GM12801 (cell line): Measurements from ENCODE around the gene PTPN1.

Source experiments
- TF ChIP-seq, protein P1 (sequence below): IDR thresholded peaks from one replicate; pipeline ENCODE4 v1.5.1; 2011; ENCODE audit warnings: control low read depth; ENCODE audit not compliant: insufficient read length; ENCODE audit errors: extremely low read depth

Gene PTPN1

DNA sequence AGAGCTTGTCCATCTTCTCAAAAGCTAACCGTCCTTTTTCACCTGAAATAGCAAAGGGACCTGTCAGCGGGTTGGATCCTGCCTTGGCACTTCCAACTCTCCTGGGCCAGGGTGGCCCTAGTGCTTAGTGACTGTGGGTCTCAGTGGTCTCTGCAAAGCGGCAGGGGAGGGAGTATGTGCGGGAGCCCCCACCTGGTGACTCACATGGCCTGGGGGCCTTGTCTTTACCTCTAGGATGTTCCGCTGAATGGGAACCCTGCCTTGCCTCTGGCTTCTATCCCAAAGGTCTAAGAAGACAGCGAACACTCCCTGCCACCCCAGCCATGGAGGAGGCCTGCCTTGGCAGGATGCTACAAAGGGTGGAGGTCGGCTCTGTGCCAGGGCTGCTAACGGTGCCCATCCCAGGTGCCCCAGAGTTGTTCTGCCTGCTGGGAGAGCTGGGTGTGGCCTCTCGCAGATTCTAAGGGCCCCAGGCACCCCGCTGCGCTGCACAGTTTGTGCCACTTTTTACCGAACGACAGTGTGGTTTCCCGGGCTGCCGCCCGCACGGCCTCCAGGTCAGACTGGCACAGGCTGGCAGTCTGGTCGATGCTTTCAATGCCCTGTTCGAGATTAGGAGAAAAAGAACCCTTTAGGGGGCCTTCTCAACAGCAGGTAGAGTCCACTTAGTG is 77.2 kb downstream of the PTPN1 start:
- TF ChIP-seq, protein P1, sequence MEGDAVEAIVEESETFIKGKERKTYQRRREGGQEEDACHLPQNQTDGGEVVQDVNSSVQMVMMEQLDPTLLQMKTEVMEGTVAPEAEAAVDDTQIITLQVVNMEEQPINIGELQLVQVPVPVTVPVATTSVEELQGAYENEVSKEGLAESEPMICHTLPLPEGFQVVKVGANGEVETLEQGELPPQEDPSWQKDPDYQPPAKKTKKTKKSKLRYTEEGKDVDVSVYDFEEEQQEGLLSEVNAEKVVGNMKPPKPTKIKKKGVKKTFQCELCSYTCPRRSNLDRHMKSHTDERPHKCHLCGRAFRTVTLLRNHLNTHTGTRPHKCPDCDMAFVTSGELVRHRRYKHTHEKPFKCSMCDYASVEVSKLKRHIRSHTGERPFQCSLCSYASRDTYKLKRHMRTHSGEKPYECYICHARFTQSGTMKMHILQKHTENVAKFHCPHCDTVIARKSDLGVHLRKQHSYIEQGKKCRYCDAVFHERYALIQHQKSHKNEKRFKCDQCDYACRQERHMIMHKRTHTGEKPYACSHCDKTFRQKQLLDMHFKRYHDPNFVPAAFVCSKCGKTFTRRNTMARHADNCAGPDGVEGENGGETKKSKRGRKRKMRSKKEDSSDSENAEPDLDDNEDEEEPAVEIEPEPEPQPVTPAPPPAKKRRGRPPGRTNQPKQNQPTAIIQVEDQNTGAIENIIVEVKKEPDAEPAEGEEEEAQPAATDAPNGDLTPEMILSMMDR, result no peak

DNA sequence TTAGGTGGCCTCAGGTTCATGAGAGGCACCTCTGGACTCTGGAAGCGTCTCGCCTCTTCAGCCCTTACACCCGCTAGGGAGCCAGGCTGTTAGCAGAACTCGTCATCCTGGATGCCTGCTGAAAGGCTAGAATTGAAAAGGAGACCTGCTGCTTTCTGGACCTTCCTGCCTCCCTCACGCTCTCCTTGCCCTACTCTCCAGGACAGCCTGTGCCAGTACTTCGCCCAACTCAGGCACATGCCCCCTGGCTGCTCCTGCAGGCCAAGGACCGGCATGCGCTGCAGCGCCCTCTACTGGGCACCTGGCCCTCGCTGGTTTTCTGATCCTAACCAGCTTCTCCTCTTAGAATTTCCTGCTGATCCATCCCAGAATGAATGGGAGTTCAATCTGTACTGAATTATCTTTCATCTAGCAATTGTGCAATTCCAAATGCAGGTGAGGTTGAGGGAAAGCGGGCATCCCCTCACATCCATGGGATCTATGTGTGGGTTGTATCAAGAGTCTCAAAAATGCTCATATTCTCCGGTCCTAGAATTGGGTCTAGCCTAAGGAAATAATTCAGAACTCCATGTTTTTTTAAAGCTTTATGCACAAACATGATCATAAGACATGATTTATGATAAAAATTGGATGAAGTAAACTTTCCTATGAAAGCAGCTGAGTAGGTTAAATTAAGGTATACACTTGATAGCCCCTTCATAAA is 78.0 kb downstream of the PTPN1 start:
- TF ChIP-seq, protein P1, result peak; percentile 95

DNA sequence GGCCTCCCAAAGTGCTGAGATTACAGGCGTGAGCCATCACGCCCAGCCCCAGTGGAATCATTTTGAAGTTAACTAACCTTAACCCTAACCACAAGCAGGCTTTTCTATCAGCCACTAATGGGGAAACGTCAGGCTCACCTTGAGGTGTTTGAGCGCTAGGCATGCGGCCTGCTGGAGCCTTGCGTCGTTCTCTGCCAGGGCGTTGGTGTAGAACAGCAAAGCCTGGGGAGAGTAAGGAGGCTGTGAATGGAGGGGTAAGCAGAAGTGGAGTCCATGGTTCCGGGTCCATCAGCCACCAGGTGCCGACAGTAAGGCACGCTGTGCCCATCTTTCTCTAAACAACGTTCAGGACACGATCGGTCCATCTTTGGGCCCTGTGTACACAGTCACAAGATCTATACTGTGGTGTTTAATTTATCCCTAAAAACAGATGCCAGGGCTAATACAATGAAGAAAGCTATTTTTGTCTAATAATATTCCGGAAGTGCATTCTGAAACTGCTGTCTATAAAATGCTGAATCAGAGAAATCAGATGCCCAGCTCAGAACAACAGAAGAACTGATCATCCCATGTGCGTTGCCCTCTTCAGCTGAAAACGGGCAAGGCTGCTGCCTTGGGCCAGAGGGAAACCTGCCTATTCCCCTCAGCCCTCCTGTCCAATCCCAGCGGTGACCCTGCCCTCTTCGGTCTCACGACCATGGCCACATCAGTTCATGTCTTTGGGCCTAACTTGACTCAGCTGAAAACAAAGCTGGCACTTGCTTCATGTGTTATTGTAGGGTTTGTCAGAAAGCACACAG is 79.6 kb downstream of the PTPN1 start:
- TF ChIP-seq, protein P1, result no peak

DNA sequence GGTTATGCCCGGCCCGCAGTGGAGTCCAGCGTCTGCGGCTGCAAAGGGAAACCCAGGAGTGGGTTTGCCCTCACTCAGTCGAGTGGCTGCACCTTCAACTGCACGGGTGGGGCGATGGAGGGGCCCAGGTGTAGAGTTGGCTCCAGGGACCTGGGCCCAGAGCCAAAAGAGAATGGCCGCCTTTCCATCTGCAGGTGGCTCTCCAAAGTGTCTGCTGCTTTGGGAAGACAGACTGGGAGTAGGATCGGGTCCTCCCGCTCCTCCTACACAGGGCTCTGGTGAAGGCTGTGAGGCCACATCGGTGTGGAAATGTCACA is 80.1 kb downstream of the PTPN1 start:
- TF ChIP-seq, protein P1, result no peak

DNA sequence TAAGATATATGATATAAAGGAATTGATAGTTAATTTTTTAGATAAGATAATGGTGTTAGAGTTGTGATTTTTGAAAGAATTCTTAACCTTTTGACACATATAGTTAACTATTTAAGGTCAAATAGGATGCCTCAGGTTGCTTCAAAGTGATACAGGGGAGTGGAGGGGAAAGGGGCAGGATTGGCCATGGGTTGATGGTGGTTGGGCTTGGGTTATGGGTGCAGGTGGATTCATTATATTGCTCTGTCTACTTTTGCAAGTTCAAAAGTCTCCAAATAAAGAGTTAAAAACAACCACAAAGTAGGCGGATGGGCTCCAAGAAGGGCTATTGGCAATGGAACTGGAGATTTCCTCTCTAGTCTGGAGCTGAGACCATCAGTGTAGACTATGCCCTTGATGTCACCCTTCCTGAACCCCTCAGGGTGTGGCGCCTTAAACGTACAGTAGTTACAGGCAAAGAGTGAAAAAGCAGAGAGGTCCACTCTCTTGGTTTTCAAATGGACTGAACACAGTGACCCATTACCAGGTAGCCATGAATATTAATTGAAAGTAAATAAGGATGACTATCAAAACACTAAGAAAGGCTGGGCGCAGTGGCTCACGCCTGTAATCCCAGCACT is 81.2 kb downstream of the PTPN1 start:
- TF ChIP-seq, protein P1, result no peak

DNA sequence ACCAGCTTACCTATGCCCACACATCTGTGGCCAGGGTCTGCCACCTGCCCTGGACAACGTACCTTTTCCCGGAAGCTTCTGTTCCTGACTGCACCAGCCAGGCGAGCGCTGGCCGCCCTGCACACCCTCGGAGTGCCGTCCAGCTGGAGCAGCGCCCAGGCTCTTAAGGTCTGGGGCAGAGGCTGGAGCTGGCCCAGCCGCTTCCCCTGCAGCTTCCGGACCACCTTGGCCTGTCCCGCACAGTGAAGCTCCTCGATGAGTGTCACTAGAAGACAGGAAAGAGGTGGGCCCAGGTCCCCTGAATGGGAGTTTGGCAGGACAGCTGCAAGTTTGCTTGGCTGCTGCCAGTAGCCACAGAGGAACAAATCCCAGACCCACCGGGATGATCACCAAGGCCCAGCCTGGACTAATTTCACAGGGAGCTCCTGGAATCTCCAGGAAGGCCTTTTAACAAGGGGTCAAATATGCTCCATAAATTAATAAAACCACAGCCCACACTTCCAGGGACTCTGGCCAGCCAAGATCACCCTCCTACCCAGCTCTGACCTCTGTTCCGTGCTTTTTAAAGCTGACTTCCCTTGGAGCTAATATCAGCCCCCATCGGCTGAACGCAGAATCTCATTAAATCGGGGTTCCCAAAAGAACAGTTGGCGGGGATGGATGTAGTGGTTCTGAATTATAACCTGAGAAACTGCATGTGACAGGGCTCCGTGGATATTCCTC is 82.3 kb downstream of the PTPN1 start:
- TF ChIP-seq, protein P1, result no peak

DNA sequence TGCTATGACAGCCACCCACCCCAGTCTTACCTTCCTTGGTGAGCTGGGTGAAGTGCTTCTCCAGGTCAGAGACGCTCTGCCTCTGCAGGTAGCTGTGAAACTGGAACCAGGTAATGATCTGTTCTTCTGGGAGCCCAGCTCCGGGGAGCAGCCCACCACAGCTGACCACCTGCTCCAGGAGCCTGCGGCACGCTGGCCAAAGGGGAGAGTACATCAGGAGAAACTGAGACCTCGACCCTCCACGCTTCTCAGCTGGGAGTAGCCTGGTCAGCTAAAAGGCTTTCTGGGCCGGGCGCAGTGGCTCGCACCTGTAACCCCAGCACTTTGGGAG is 82.8 kb downstream of the PTPN1 start:
- TF ChIP-seq, protein P1, result no peak
